HG02884 (cell line): ENCODE results near the gene ABCB4.

Experiments
- ATAC-seq: cut with Tn5 transposase; IDR thresholded peaks from one replicate; pipeline ENCODE4 v1.9.1; 2021; ENCODE audit warnings: mild to moderate bottlenecking, moderate library complexity; ENCODE audit not compliant: unreplicated experiment

The ABCB4 gene

DNA sequence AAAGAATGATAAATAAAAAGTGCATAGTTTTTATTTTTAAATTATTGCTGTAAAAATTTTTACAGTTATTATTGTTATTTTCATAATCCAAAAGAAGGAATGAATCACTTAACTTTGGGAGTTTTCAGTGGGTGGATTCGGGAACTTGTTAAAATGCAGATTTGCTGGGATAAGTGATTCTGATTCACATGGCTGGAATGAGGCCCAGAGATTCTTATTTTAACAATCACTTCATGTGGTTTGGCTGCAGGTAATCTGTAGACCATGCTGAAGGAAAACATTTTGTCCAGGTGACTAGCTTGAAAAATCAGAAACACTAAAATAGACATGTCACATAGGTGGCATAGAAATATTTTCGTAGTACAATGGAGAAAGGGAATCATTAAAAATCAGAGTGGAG lies 116.1 kb downstream of the ABCB4 start:
- ATAC-seq: no peak

DNA sequence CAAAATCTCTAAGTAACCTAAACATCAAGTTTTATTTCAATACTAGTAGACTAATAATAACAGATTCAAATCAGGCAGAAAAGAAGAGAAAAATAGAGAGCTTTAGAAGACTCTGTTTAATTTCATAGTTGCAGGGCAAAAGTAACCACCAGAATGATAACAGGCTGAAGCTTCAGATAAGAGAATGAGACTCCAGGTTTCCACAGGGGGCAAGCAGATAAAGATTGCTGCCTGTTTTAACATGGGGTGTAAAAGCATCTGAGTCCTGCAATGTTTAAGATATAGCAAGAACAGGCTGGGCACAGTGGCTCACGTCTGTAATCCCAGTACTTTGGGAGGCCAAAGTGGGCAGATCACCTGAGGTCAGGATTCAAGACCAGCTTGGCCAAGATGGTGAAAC lies 119.0 kb downstream of the ABCB4 start:
- ATAC-seq: no peak

- no peak for ATAC-seq
These were observed 120.7 kb downstream of the ABCB4 start for GRCh38 chr7:87354749-87355148.
